H1 (cell line): Measurements from ENCODE around the gene PRKCA.

ENCODE experiments used
- EZH2 ChIP-seq: fragments of 200-600 bp; sonication (generic); IDR thresholded peaks from 2 replicates; pipeline ENCODE4 v1.7.1; 2012; ENCODE audit warnings: low read depth, mild to moderate bottlenecking, moderate library complexity, low read length, inconsistent platforms; ENCODE audit not compliant: severe bottlenecking
- TBP ChIP-seq: IDR thresholded peaks from 2 replicates; pipeline ENCODE4 v1.6.1; 2011; ENCODE audit warnings: low read depth, low read length, improper control_type of control experiment
- TF ChIP-seq, protein P1 (sequence below): IDR thresholded peaks from 2 replicates; pipeline ENCODE4 v1.6.1; 2012; ENCODE audit warnings: low read length, inconsistent platforms
- TF ChIP-seq, protein P2 (sequence below), 3 experiments: IDR thresholded peaks; 1 replicate in 2 of 3; 2 replicates in 1 of 3; pipeline versions ENCODE4 v1.5.1 to v1.6.1; 2011; ENCODE audit warnings: low read length in 3 of 3, mild to moderate bottlenecking in 3 of 3, inconsistent platforms in 2 of 3, low read depth in 1 of 3, moderate library complexity in 1 of 3; ENCODE audit not compliant: insufficient read depth in 1 of 3; ENCODE audit errors: control extremely low read depth in 1 of 3

DNA sequence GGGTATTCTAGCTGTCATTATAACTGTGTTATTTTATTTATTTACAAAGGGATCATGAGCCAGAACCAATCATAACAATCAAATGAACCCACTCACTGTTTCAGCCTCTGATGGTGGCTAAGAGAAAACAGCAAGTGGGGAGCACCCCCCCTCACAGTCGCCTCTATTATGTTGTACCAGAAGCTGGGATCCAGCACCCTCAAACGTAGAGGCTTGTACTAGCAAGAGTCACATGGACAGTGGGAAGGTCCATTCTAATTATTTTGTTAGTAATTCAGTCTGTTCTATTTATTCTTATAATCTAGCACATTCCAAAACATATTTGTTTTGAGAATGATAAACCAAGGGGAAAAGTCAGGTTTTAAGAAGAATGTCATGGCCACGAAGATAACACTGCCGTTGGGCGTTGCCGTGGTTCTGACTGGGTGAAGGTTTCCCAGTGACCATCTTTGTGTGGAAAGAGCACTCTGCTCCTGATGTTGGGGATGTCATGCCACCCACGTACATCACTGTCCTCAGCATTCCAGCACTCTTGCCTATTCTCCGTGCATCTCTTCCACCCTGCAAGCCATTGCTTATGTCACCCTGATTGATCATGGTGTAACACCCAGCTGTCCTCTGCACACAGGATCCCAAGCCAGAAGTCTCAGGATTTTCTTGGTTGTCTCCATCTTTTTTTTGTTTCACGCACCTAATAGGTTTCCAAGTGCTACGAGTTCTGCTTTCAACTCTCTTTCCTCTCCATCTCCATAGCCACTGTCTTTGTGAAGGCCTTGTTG lies 205.8 kb downstream of the PRKCA start:
- TF ChIP-seq, protein P1, sequence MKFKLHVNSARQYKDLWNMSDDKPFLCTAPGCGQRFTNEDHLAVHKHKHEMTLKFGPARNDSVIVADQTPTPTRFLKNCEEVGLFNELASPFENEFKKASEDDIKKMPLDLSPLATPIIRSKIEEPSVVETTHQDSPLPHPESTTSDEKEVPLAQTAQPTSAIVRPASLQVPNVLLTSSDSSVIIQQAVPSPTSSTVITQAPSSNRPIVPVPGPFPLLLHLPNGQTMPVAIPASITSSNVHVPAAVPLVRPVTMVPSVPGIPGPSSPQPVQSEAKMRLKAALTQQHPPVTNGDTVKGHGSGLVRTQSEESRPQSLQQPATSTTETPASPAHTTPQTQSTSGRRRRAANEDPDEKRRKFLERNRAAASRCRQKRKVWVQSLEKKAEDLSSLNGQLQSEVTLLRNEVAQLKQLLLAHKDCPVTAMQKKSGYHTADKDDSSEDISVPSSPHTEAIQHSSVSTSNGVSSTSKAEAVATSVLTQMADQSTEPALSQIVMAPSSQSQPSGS = no peak
- TF ChIP-seq, protein P2, sequence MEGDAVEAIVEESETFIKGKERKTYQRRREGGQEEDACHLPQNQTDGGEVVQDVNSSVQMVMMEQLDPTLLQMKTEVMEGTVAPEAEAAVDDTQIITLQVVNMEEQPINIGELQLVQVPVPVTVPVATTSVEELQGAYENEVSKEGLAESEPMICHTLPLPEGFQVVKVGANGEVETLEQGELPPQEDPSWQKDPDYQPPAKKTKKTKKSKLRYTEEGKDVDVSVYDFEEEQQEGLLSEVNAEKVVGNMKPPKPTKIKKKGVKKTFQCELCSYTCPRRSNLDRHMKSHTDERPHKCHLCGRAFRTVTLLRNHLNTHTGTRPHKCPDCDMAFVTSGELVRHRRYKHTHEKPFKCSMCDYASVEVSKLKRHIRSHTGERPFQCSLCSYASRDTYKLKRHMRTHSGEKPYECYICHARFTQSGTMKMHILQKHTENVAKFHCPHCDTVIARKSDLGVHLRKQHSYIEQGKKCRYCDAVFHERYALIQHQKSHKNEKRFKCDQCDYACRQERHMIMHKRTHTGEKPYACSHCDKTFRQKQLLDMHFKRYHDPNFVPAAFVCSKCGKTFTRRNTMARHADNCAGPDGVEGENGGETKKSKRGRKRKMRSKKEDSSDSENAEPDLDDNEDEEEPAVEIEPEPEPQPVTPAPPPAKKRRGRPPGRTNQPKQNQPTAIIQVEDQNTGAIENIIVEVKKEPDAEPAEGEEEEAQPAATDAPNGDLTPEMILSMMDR (IDR thresholded peaks at IDR 0.05; ENCODE audit: control extremely low read depth in 1 of 3, insufficient read depth in 1 of 3, low read depth in 1 of 3, low read length in 3 of 3) = no peak
- TF ChIP-seq TBP = no peak
- TF ChIP-seq EZH2 = no peak
